ENCODE measurements around the gene XYLT1. TPM values are rescaled to one million over a fixed set of nuclear protein-coding genes. Genes with fewer than 3 reads are reported as not detected.

The XYLT1 gene
- total and polyA plus RNA-seq, 10 of the 15 experiments (the other 5 are each of a cell fraction or from before 2014, with no cell fraction given): 0.88 to 14.8 (median 5.8) TPM

DNA sequence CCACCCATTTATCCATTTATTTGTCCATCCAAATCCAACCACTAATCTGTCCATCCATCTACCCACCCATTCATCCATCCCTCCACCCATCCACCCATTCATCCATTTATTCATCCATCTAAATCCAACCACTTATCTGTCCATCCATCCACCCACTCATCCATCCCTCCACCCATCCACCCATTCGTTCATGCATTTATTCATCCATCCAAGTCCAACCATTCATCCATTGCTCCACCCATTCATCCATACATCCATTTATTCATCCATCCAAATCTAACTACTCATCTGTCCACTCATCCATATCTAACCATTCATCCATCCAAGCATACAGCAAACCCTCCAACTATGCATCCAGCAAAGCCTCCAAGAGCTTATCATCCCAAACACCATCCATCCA is 267.3 kb downstream of the XYLT1 start (continued):
- no peak for TF ChIP-seq RBBP5 (conservative IDR thresholded peaks at IDR 0.05)

DNA sequence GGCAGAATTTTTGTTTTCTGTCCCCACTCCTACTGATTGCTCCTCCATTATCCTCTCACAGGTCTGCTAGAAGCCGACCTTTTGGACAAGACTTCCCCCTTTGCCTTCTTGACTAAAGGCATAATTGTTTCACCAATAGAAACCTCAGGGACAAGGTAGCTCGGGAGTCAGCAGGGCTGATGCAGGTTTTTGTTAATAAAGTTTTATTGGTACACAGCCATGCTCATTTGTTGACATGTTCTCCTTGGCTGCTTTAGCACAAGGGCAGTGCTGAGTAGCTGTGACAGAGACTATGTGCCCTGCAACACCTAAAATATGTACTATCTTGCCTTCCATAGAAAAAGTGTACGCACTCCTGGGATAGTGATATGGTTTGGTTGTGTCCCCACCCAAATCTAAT is 271.6 kb downstream of the XYLT1 start:
- intact Hi-C loops (cut with micrococcal nuclease; ENCODE audit: unreplicated experiment) (no loop called here), in situ Hi-C loops (cut with MboI) (no loop called here)
- Histone ChIP-seq H3K36me3 (ENCODE audit: control insufficient read depth in 2 of 2, insufficient read depth in 2 of 2, low read length in 1 of 2) (peaks cover 4 to 6% of the 10 kb centered on the region in 2 experiments; a peak in 3 of 4 replicates), H2AFZ (ENCODE audit: control insufficient read depth, low read depth, low read length) (no peak overlapping the region), H3K27ac (ENCODE audit: control insufficient read depth, insufficient read depth) (no peak overlapping the region), H3K4me2 (ENCODE audit: control insufficient read depth, insufficient read depth) (no peak overlapping the region), H3K9ac (ENCODE audit: control insufficient read depth, insufficient read depth, low read length) (no peak overlapping the region), H3K4me1 (ENCODE audit: control insufficient read depth, insufficient read depth, low read length) (no peaks in the 10 kb centered on the region), H3K9me3 (replicated peaks; ENCODE audit: control insufficient read depth, insufficient read depth, low read length) (no peaks in the 10 kb centered on the region), H3K27me3 (replicated peaks in 1 of 2; ENCODE audit: control insufficient read depth in 2 of 2, insufficient read depth in 2 of 2, low read length in 1 of 2) (no peaks in the 10 kb centered on the region), H3K79me2 (ENCODE audit: control insufficient read depth, insufficient read depth, low read length) (no peaks in the 10 kb centered on the region), H3K4me3 (no peak overlapping the region), H4K20me1 (ENCODE audit: control insufficient read depth, insufficient read depth) (no peaks in the 10 kb centered on the region; the same call in 1 of the 2 replicates)
- FAIRE-seq (no peak), ATAC-seq (no peak), DNase-seq (ENCODE audit: low read depth, low spot score) (no peak)
- WGBS (ENCODE audit: insufficient coverage, insufficient replicate concordance, low lambda C conversion rate, missing lambda C conversion rate): 61% methylated on average over 3 of the region's 3 CpGs
- SMC1A ChIA-PET (ENCODE audit: uncharacterized antibody, unreplicated experiment): interaction anchor here (1.2 kb wide), 1 partner anchor 337 kb away, joined by 3 read pairs; no protein-coding TSS in a partner anchor
- CTCF ChIA-PET: interaction anchor here (1.5 kb wide), 1 partner anchor 338 kb away, joined by 5 read pairs; no protein-coding TSS in a partner anchor
- POLR2A ChIA-PET: no interaction called here
- RAD21 ChIA-PET (ENCODE audit: unreplicated experiment): interaction anchor here (1.6 kb wide), 1 partner anchor 268 kb away, joined by 5 read pairs; no protein-coding TSS in a partner anchor
- TF ChIP-seq SMAD1 (IDR thresholded peaks at IDR 0.05; ENCODE audit: low read depth, partially characterized antibody) (no peak), MTA3 (IDR thresholded peaks at IDR 0.05; ENCODE audit: borderline replicate concordance, low read length) (no peak), PAX8 (IDR thresholded peaks at IDR 0.05) (no peak), BMI1 (IDR thresholded peaks at IDR 0.05; ENCODE audit: borderline replicate concordance) (no peak), RAD51 (IDR thresholded peaks at IDR 0.05) (no peak)
- TF ChIP-seq, protein P1, sequence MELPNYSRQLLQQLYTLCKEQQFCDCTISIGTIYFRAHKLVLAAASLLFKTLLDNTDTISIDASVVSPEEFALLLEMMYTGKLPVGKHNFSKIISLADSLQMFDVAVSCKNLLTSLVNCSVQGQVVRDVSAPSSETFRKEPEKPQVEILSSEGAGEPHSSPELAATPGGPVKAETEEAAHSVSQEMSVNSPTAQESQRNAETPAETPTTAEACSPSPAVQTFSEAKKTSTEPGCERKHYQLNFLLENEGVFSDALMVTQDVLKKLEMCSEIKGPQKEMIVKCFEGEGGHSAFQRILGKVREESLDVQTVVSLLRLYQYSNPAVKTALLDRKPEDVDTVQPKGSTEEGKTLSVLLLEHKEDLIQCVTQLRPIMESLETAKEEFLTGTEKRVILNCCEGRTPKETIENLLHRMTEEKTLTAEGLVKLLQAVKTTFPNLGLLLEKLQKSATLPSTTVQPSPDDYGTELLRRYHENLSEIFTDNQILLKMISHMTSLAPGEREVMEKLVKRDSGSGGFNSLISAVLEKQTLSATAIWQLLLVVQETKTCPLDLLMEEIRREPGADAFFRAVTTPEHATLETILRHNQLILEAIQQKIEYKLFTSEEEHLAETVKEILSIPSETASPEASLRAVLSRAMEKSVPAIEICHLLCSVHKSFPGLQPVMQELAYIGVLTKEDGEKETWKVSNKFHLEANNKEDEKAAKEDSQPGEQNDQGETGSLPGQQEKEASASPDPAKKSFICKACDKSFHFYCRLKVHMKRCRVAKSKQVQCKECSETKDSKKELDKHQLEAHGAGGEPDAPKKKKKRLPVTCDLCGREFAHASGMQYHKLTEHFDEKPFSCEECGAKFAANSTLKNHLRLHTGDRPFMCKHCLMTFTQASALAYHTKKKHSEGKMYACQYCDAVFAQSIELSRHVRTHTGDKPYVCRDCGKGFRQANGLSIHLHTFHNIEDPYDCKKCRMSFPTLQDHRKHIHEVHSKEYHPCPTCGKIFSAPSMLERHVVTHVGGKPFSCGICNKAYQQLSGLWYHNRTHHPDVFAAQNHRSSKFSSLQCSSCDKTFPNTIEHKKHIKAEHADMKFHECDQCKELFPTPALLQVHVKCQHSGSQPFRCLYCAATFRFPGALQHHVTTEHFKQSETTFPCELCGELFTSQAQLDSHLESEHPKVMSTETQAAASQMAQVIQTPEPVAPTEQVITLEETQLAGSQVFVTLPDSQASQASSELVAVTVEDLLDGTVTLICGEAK (IDR thresholded peaks at IDR 0.05; ENCODE audit: borderline replicate concordance): peak; percentile 67
- no TSS peak for BruUV-seq (replicated peaks)

Data from GM12878 (cell line).